Body of pancreas (tissue), 4 donors: ENCODE data around the gene GAP43.

Experiments used
- POLR2A ChIP-seq, 3 donors: fragments of 450-650 bp; IDR thresholded peaks; one replicate each; pipeline ENCODE4 v1.6.1; 2016; ENCODE audit warnings: antibody characterized with exemption in 3 of 3, mild to moderate bottlenecking in 2 of 3
- TF ChIP-seq, protein P1 (sequence below), 7 experiments: fragments of 450-650 bp in 4 of 7; fragments of 200-600 bp in 3 of 7; sonication (generic) in 3 of 7; IDR thresholded peaks; one replicate each; pipeline ENCODE4 v1.5.1; 2016 to 2019; ENCODE audit warnings: antibody characterized with exemption in 7 of 7

DNA sequence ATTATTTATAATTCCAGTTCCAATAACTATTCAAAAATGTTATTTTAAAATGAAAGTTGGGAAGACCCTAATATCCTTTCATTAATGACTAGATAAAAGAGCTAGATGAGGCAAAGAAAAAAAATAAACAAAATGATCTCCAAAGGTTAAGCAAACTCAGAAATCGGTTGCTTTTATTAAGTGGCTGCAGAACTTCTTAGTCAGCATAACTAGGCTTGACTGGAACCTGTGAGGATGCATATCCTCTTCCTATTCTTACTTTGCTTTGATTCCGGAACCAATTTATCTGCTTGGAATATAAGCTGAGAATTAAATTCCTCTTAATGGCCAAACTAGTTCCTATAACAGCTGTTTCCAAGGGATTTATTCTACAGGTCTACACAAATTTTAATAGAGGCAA, 10.7 kb downstream of the GAP43 start:
- TF ChIP-seq, protein P1, sequence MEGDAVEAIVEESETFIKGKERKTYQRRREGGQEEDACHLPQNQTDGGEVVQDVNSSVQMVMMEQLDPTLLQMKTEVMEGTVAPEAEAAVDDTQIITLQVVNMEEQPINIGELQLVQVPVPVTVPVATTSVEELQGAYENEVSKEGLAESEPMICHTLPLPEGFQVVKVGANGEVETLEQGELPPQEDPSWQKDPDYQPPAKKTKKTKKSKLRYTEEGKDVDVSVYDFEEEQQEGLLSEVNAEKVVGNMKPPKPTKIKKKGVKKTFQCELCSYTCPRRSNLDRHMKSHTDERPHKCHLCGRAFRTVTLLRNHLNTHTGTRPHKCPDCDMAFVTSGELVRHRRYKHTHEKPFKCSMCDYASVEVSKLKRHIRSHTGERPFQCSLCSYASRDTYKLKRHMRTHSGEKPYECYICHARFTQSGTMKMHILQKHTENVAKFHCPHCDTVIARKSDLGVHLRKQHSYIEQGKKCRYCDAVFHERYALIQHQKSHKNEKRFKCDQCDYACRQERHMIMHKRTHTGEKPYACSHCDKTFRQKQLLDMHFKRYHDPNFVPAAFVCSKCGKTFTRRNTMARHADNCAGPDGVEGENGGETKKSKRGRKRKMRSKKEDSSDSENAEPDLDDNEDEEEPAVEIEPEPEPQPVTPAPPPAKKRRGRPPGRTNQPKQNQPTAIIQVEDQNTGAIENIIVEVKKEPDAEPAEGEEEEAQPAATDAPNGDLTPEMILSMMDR (IDR thresholded peaks at IDR 0.05): no peak
- TF ChIP-seq POLR2A (IDR thresholded peaks at IDR 0.05): no peak
